ENCODE results near the gene IL22RA1.

- no peak for TF ChIP-seq CTCF (IDR thresholded peaks at IDR 0.05)
- no peak for TF ChIP-seq POLR2A (IDR thresholded peaks at IDR 0.05)
Measured at GRCh38 chr1:24117132-24117531, 25.8 kb downstream of the IL22RA1 start.
